ENCODE results near the gene DDX27.

- no peak for TF ChIP-seq CTCF (IDR thresholded peaks at IDR 0.05)
- no peak for TF ChIP-seq POLR2A (IDR thresholded peaks at IDR 0.05)
- no peak for TF ChIP-seq POLR2AphosphoS5 (IDR thresholded peaks at IDR 0.05)
Observed at GRCh38 chr20:49287555-49288249, 68.5 kb downstream of the DDX27 start.

Measured in breast epithelium (tissue), 3 donors.